ENCODE data around the gene ZNF469. TPM values are rescaled to one million over a fixed set of nuclear protein-coding genes. Genes with fewer than 3 reads are reported as not detected.

ZNF469 gene
- total RNA-seq, 1 experiment from 2014 or later = 0.09 TPM

DNA sequence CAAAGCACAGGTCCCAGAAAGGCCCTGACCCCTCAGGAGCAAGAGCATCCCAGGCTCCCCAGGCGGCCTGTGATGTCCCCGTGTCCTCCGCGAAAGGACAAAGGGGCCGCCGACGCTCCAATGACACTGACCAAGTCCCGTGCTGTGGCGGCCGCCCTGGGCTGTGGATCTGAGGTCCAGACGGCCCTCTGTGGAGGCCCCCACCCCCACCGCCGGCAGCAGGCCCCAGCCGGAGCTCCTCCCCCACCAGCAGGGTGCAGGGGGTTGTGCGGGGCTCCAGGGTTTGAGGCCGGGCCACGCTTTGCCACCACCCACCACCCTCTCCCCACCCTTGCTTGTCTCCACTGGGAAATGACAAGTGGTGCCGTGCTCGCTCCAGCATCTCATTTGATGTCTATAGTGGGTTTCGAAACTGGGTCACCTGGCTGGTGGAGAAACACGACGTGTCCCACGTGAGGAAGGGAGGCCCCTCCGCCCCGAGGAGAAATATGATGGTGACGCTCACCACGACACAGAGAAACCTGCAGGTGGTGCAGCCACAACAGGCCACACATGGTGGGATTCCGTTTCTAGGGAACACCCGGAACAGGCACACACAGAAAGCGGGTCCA is 31.2 kb upstream of the ZNF469 start:
- Histone ChIP-seq H3K27ac (ENCODE audit: low read depth, low read length, poor library complexity, severe bottlenecking) (no peak overlapping the region), H3K27me3 (replicated peaks; ENCODE audit: insufficient read depth, low read depth, low read length, poor library complexity) (no peaks in the 10 kb centered on the region), H3K4me3 (ENCODE audit: low read depth, low read length, poor library complexity, severe bottlenecking) (no peak overlapping the region), H3K36me3 (ENCODE audit: insufficient read depth, low read length, poor library complexity, severe bottlenecking) (no peaks in the 10 kb centered on the region), H3K9me3 (ENCODE audit: low read depth, low read length, poor library complexity, severe bottlenecking) (no peaks in the 10 kb centered on the region), H3K4me1 (ENCODE audit: insufficient read depth, low read length, poor library complexity, severe bottlenecking) (no peaks in the 10 kb centered on the region)
- DNase-seq (ENCODE audit: low spot score) = no peak
- TF ChIP-seq, protein P1, sequence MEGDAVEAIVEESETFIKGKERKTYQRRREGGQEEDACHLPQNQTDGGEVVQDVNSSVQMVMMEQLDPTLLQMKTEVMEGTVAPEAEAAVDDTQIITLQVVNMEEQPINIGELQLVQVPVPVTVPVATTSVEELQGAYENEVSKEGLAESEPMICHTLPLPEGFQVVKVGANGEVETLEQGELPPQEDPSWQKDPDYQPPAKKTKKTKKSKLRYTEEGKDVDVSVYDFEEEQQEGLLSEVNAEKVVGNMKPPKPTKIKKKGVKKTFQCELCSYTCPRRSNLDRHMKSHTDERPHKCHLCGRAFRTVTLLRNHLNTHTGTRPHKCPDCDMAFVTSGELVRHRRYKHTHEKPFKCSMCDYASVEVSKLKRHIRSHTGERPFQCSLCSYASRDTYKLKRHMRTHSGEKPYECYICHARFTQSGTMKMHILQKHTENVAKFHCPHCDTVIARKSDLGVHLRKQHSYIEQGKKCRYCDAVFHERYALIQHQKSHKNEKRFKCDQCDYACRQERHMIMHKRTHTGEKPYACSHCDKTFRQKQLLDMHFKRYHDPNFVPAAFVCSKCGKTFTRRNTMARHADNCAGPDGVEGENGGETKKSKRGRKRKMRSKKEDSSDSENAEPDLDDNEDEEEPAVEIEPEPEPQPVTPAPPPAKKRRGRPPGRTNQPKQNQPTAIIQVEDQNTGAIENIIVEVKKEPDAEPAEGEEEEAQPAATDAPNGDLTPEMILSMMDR (conservative IDR thresholded peaks at IDR 0.05; ENCODE audit: low read depth, low read length) = no peak
- no peak for TF ChIP-seq EZH2 (IDR thresholded peaks at IDR 0.05; ENCODE audit: borderline replicate concordance, low read depth, low read length, poor library complexity, severe bottlenecking)
- ChIA-PET CTCF (no interaction called here), POLR2A (ENCODE audit: low non-redundant PET) (no interaction called here)
- BruUV-seq (replicated peaks) = no TSS peak
- intact Hi-C loops (cut with micrococcal nuclease; ENCODE audit: unreplicated experiment) = no loop called here

GRCh38 chr16:88352261-88353200 is 30.2 kb upstream of the ZNF469 start:
- no peak for TF ChIP-seq EZH2 (IDR thresholded peaks at IDR 0.05; ENCODE audit: borderline replicate concordance, low read depth, low read length, poor library complexity, severe bottlenecking)
- TF ChIP-seq, protein P1 (conservative IDR thresholded peaks at IDR 0.05; ENCODE audit: low read depth, low read length) = no peak
- Histone ChIP-seq H3K27me3 (replicated peaks; ENCODE audit: insufficient read depth, low read depth, low read length, poor library complexity) (no peaks in the 10 kb centered on the region), H3K36me3 (ENCODE audit: insufficient read depth, low read length, poor library complexity, severe bottlenecking) (no peaks in the 10 kb centered on the region), H3K27ac (ENCODE audit: low read depth, low read length, poor library complexity, severe bottlenecking) (no peak overlapping the region), H3K9me3 (ENCODE audit: low read depth, low read length, poor library complexity, severe bottlenecking) (no peaks in the 10 kb centered on the region), H3K4me3 (ENCODE audit: low read depth, low read length, poor library complexity, severe bottlenecking) (no peak overlapping the region), H3K4me1 (ENCODE audit: insufficient read depth, low read length, poor library complexity, severe bottlenecking) (no peaks in the 10 kb centered on the region)
- BruUV-seq (replicated peaks) = no TSS peak
- no peak for DNase-seq (ENCODE audit: low spot score)
- intact Hi-C loops (cut with micrococcal nuclease; ENCODE audit: unreplicated experiment) = no loop called here
- ChIA-PET POLR2A (ENCODE audit: low non-redundant PET) (no interaction called here), CTCF (no interaction called here)

DNA sequence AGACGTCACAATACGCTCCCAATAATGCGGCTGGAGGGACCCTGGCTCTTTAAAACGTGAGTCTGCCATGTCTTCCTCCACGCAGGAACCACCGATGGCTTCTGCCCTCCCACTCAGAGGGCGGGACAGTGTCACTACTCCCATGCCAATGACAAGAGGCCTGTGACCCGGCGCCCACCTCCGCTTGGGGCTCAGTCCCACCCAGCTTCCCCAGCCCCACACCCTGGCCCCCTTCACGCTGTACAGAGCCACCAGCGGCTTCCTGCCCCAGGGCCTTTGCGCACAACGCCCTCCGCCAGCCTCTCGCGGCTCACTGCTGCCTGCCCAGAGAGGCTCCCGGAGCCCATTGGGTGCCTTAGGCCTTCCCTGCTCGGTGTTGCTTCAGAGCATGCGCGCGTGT is 29.5 kb upstream of the ZNF469 start:
- DNase-seq (ENCODE audit: low spot score) = no peak
- ChIA-PET POLR2A (ENCODE audit: low non-redundant PET) (no interaction called here), CTCF (no interaction called here)
- H3K9me3 ChIP-seq (ENCODE audit: low read depth, low read length, poor library complexity, severe bottlenecking) = no peaks in the 10 kb centered on the region
- no peak overlapping the region for H3K27ac ChIP-seq (ENCODE audit: low read depth, low read length, poor library complexity, severe bottlenecking)
- H3K36me3 ChIP-seq (ENCODE audit: insufficient read depth, low read length, poor library complexity, severe bottlenecking) = no peaks in the 10 kb centered on the region
- intact Hi-C loops (cut with micrococcal nuclease; ENCODE audit: unreplicated experiment) = no loop called here
- BruUV-seq (replicated peaks) = no TSS peak
- no peaks in the 10 kb centered on the region for H3K4me1 ChIP-seq (ENCODE audit: insufficient read depth, low read length, poor library complexity, severe bottlenecking)
- H3K4me3 ChIP-seq (ENCODE audit: low read depth, low read length, poor library complexity, severe bottlenecking) = no peak overlapping the region
- TF ChIP-seq, protein P1 (conservative IDR thresholded peaks at IDR 0.05; ENCODE audit: low read depth, low read length) = no peak
- no peak for TF ChIP-seq EZH2 (IDR thresholded peaks at IDR 0.05; ENCODE audit: borderline replicate concordance, low read depth, low read length, poor library complexity, severe bottlenecking)
- H3K27me3 ChIP-seq (replicated peaks; ENCODE audit: insufficient read depth, low read depth, low read length, poor library complexity) = no peaks in the 10 kb centered on the region

All from A673 (cell line).